Endothelial cell (in vitro differentiated cells): ENCODE results near the gene PHF1. TPM values are rescaled to one million over a fixed set of nuclear protein-coding genes. Genes with fewer than 3 reads are reported as not detected.

ENCODE experiments used
- DNase-seq: peaks from one replicate; pipeline ENCODE4 v3.0.0; 2021; ENCODE audit warnings: low spot score
- H3K27ac Mint-ChIP-seq: one replicate; pipeline ENCODE4 v1.8.0; 2021; ENCODE audit warnings: mixed read lengths, inconsistent platforms; ENCODE audit not compliant: unreplicated experiment
- H3K27me3 Mint-ChIP-seq: one replicate; pipeline ENCODE4 v1.8.0; 2021; ENCODE audit warnings: mild to moderate bottlenecking, moderate library complexity, mixed read lengths, inconsistent platforms; ENCODE audit not compliant: unreplicated experiment
- H3K36me3 Mint-ChIP-seq: one replicate; pipeline ENCODE4 v1.8.0; 2021; ENCODE audit warnings: mild to moderate bottlenecking, low read depth, mixed read lengths, inconsistent platforms; ENCODE audit not compliant: unreplicated experiment
- H3K4me1 Mint-ChIP-seq: one replicate; pipeline ENCODE4 v1.8.0; 2021; ENCODE audit warnings: mild to moderate bottlenecking, mixed read lengths, inconsistent platforms; ENCODE audit not compliant: unreplicated experiment
- H3K4me3 Mint-ChIP-seq: one replicate; pipeline ENCODE4 v1.8.0; 2021; ENCODE audit warnings: mild to moderate bottlenecking, mixed read lengths, inconsistent platforms; ENCODE audit not compliant: unreplicated experiment
- H3K9me3 Mint-ChIP-seq: one replicate; pipeline ENCODE4 v1.8.0; 2021; ENCODE audit warnings: mixed read lengths, inconsistent platforms; ENCODE audit not compliant: unreplicated experiment
- CTCF ChIP-seq: fragments of 200-600 bp; sonication (generic); IDR thresholded peaks from one replicate; pipeline ENCODE4 v1.5.0; 2021; ENCODE audit warnings: antibody characterized with exemption; ENCODE audit not compliant: unreplicated experiment
- total RNA-seq: library from RNA; stranded (reverse); fragmentation: NEBNext Ultra II Directional; extraction: Animal tissue kit (Norgen Biotek cat#: 25700); gene quantifications from one replicate; pipeline ENCODE4 v1.2.1, GENCODE V29; 2021; ENCODE audit not compliant: unreplicated experiment

Gene PHF1
- total RNA-seq, 1 donor from 2014 or later, result 60.0 TPM

- Mint-ChIP-seq H3K4me3 (peak overlapping the region; percentile 31), H3K27me3 (peaks cover 5% of the 10 kb centered on the region), H3K27ac (no peak overlapping the region), H3K36me3 (peaks cover 15% of the 10 kb centered on the region), H3K9me3 (no peaks in the 10 kb centered on the region), H3K4me1 (peaks cover 7% of the 10 kb centered on the region)
- DNase-seq, result no peak
- no peak for TF ChIP-seq CTCF
Observed at GRCh38 chr6:33404884-33405283, 5.9 kb upstream of the PHF1 start.

GRCh38 chr6:33405386-33405940, 5.4 kb upstream of the PHF1 start:
- H3K4me1 Mint-ChIP-seq, result peaks cover 7% of the 10 kb centered on the region
- no peak for DNase-seq
- no peak overlapping the region for H3K4me3 Mint-ChIP-seq
- H3K27ac Mint-ChIP-seq, result no peak overlapping the region
- TF ChIP-seq CTCF, result no peak
- peaks cover 15% of the 10 kb centered on the region for H3K36me3 Mint-ChIP-seq
- H3K9me3 Mint-ChIP-seq, result no peaks in the 10 kb centered on the region
- peaks cover 8% of the 10 kb centered on the region for H3K27me3 Mint-ChIP-seq

GRCh38 chr6:33406126-33406525, 4.7 kb upstream of the PHF1 start:
- H3K4me3 Mint-ChIP-seq, result no peak overlapping the region
- no peak for TF ChIP-seq CTCF
- H3K27me3 Mint-ChIP-seq, result peaks cover 8% of the 10 kb centered on the region
- peaks cover 15% of the 10 kb centered on the region for H3K36me3 Mint-ChIP-seq
- H3K9me3 Mint-ChIP-seq, result no peaks in the 10 kb centered on the region
- peaks cover 7% of the 10 kb centered on the region for H3K4me1 Mint-ChIP-seq
- no peak for DNase-seq
- no peak overlapping the region for H3K27ac Mint-ChIP-seq

- Mint-ChIP-seq H3K27me3 (peaks cover 13% of the 10 kb centered on the region), H3K4me1 (peaks cover 12% of the 10 kb centered on the region), H3K27ac (no peak overlapping the region), H3K9me3 (no peaks in the 10 kb centered on the region), H3K36me3 (peaks cover 15% of the 10 kb centered on the region), H3K4me3 (no peak overlapping the region)
- TF ChIP-seq CTCF, result no peak
- DNase-seq, result no peak
Observed at GRCh38 chr6:33407132-33407718, 3.6 kb upstream of the PHF1 start.

- Mint-ChIP-seq H3K27ac (peak overlapping the region; percentile 96), H3K27me3 (peaks cover 22% of the 10 kb centered on the region), H3K36me3 (peaks cover 29% of the 10 kb centered on the region), H3K4me3 (peak overlapping the region; percentile 93), H3K9me3 (no peaks in the 10 kb centered on the region), H3K4me1 (peaks cover 22% of the 10 kb centered on the region)
- TF ChIP-seq CTCF, result no peak
- DNase-seq, result peak; percentile 97
Observed at GRCh38 chr6:33410050-33410710, 634 bp upstream of the PHF1 start.
